Muscle of arm (tissue), 14 donors: Measurements from ENCODE around the gene NEIL3. TPM values are rescaled to one million over a fixed set of nuclear protein-coding genes. Genes with fewer than 3 reads are reported as not detected.

Experiments
- DNase-seq: peaks from one replicate; pipeline ENCODE4 v3.0.0-alpha.2; 2013
- long read RNA-seq, 11 donors: transcript quantifications; one replicate each; lab custom pipeline, GENCODE V29; 2026
- polyA plus RNA-seq, 12 donors: library from polyadenylated mRNA; unstranded; fragments of 120-200 nt; gene quantifications; one replicate each; pipeline ENCODE4 v1.2.1, GENCODE V29; 2013; ENCODE audit not compliant: insufficient read length in 12 of 12

The NEIL3 gene
- 1 to 10 TPM in 10 of 12 donors, not detected in 2; 2.1 to 6.0 (median 3.8) TPM for polyA plus RNA-seq
- long read RNA-seq, donor 1, partial matches to known transcripts = 0 of 1 reads
- long read RNA-seq, donor 1, other reads (novel, unspliced or antisense) = 0 of 1 reads
- long read RNA-seq, donor 2, partial matches to known transcripts = 0 of 1 reads
- long read RNA-seq, donor 2, other reads (novel, unspliced or antisense) = 0 of 1 reads
- long read RNA-seq, donor 3 = 0 reads
- long read RNA-seq, donor 4 = 0 reads
- long read RNA-seq, donor 5, partial matches to known transcripts = 0 of 2 reads
- long read RNA-seq, donor 5, other reads (novel, unspliced or antisense) = 0 of 2 reads
- long read RNA-seq, donor 6 = 0 reads
- long read RNA-seq, donor 7, partial matches to known transcripts = 0 of 1 reads
- long read RNA-seq, donor 7, other reads (novel, unspliced or antisense) = 0 of 1 reads
- long read RNA-seq, donor 8 = 0 reads
- long read RNA-seq, donor 9, partial matches to known transcripts = 0 of 2 reads
- long read RNA-seq, donor 9, other reads (novel, unspliced or antisense) = 0 of 2 reads
- long read RNA-seq, donor 10 = 0 reads
- long read RNA-seq, donor 11, partial matches to known transcripts = 0 of 1 reads
- long read RNA-seq, donor 11, other reads (novel, unspliced or antisense) = 0 of 1 reads

GRCh38 chr4:177309522-177310371, at the start of gene NEIL3:
Gene NEIL3 (plus strand): TSS chr4:177309874. CDS start chr4:177309954, 80 bp downstream.
- DNase-seq = peak; percentile 93

GRCh38 chr4:177263818-177264217, 45.9 kb upstream of the NEIL3 start:
- no peak for DNase-seq

DNA sequence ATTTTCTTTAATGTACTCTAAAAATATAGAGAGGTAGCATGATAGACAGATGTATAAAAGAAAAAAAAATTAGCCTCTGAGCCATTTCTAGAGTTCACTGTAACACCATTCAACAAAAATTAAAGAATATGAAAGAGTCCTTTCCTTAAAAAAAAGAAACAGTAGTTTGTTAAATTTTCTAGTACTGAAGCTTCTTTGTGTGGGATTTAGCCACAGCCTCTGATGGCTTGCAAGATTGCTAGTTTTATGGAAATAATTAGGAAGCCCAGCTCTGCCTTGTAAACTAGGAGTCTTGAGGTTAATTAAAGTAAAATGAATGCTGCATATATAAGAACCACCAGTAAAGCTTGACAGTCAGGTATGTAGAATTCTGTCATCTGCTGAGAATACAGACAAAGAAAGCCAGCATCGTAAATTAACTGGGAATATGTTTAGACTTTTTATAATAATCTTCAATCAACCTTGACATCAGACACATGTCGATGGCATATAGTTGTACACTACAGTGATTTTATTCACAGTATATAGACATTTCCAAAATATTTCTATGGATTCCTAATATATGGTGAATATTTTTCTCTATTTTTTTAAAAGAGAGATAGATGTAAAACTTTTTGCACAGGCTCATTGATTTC, 44.8 kb upstream of the NEIL3 start:
- no peak for DNase-seq

DNA sequence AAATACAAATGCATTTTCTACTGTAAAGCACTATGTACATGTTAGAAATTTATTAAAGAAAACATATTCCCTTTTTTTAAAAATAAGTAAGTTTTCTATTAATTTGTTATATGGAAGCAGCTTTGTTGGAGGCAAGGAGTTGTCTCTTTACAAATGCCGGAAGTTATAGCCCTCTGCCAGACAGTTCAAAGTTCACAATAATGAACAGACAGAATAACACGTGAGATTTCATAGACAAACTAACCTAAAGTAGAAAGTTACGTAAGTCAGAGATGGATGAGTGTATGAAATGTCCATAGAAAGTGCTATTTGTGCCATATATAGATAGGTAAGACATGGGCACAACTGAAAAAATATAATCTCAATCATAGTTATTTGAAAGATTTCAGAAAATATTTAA, 43.9 kb upstream of the NEIL3 start:
- no peak for DNase-seq

DNA sequence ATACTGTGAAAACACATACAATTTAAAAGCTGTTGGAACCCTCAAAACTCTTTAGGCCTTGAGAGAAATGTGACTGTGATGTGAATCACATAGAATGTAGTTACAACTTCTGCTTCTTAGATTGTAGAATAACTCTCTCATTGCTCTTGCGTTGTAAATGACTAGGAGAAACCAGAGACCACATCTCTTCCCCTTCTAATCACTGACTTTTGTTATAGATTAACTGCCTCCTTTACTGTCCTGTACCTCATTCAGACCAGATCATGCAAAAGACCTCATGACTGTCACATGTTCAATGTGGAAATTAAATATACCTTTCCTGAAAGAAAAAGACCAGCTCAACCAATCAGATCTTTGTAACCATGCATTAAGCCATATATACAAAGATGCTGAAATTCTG, 43.2 kb upstream of the NEIL3 start:
- DNase-seq = no peak

DNA sequence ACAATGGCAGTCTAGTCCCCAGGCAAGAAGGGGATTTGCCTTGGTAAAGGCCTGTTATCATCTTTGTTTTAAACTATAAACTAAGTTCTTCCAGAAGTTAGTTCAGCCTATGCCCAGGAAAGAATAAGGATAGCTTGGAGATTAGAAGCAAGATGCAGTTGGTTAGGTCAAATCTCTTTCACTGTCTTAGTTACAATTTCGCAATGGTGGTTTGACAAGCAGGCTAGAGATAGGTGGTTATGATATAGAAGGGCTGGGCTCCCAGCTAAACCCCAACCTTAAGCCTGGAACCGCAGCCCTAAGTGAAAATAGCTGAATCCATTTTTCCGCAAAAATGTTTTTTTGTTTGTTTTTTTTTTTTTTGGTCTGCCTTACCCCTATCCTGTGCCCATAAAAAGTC, 41.8 kb upstream of the NEIL3 start:
- no peak for DNase-seq

DNA sequence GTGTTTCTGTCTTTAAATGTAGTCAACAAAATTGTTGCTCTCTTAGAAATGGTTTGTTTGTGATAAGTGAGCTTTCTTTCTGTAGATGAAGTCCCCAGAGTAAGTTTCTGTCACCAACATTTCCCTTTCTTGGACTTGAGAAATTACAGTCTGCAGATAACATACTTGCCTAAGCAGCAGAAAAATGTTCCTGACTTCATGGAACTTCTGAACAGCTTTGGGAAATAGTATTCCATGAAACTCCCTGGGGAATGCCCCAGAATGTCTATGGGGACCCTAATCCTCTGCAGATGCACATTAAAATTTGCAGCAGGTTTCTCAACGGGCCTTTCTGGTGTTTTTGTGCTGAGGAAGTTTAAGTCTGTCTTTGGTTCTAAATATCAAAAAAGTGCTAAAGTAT, 38.6 kb upstream of the NEIL3 start:
- no peak for DNase-seq

GRCh38 chr4:177271915-177272766, 37.5 kb upstream of the NEIL3 start:
- DNase-seq = no peak

GRCh38 chr4:177275999-177276398, 33.7 kb upstream of the NEIL3 start:
- no peak for DNase-seq

- DNase-seq = no peak
Observed at GRCh38 chr4:177281351-177281909, 28.2 kb upstream of the NEIL3 start.

DNA sequence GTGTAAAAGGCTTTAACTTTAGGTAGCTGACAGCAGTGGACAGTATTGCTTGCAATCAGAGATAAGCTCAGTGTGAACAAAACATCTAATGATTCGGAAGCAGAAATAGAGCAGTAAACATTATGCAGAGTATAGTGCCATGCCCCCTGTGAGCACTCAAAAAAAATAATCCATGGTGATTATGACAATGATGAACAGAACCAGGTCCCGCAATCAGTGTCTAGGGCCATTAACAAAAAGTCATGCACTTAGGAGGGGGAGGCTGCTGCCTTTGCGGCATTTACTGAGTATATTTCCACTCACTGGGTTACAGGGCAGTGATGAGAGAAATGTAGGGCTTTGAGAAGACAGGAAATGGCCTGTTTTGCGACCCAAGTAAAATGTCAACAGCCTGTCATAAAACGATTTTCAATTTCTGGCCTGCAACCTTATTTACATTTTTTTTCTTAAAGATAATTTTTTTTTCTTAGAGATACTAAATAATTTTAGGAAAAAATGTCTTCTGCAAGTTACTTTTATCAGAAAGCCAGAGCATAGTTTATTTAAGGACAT, 27.3 kb upstream of the NEIL3 start:
- DNase-seq = no peak

DNA sequence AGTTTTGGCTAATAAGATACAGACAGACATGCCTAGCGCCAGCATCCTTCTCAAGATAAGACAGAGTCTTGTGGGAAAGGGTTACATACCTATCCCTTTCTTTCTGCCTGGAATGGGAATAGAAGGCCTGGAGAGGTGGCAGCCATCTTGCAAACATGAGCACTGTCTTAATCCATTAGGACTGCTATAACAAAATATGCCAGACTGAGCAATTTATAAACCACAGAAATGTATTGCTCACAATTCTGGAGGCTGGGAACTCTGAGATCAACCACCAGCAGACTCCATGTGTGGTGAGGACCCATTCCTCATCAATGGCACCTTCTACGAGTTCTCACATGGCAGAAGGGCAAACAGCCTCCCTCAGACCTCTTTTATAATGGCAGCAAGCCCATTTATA, 26.5 kb upstream of the NEIL3 start:
- no peak for DNase-seq

- no peak for DNase-seq
Observed at GRCh38 chr4:177285953-177286352, 23.7 kb upstream of the NEIL3 start.

- DNase-seq = no peak
Observed at GRCh38 chr4:177287255-177287654, 22.4 kb upstream of the NEIL3 start.

DNA sequence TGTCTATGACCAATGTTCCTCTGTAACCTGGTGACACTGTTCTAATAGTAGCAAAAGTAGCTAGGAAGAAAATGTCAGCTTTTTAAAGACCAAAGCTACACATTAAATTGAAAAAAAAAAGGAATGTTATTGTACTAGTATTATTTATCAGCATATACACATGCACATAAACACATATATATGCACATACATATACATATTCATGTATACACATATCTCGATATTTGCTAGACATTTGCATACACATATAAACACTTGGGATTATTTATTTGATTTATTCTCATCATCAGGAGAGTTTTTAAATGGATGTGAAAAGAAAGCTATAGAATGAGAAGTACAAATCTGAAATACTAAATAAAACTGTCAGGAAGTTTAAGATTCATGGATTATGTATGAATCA, 21.3 kb upstream of the NEIL3 start:
- no peak for DNase-seq

- no peak for DNase-seq
Observed at GRCh38 chr4:177290780-177291179, 18.9 kb upstream of the NEIL3 start.

DNA sequence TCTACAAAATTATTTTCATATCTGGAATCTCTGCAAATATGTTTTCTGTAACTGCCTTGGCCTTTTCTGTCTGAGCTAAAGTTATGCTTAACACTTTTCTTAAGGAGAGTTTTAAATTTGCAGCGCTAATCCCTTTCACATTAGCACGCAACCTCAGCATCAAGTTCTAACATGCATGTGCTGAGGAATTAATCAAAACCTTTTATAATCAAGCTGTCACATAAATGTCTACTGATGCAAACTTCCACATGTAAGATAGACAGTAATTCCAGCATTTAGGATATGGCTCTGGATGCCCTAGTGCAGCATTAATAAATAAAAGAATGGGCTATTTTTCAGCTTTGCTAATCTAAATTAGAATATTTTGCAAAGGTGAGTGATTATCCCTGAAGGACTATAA, 17.5 kb upstream of the NEIL3 start:
- no peak for DNase-seq

- DNase-seq = no peak
Observed at GRCh38 chr4:177293208-177294033, 16.3 kb upstream of the NEIL3 start.

DNA sequence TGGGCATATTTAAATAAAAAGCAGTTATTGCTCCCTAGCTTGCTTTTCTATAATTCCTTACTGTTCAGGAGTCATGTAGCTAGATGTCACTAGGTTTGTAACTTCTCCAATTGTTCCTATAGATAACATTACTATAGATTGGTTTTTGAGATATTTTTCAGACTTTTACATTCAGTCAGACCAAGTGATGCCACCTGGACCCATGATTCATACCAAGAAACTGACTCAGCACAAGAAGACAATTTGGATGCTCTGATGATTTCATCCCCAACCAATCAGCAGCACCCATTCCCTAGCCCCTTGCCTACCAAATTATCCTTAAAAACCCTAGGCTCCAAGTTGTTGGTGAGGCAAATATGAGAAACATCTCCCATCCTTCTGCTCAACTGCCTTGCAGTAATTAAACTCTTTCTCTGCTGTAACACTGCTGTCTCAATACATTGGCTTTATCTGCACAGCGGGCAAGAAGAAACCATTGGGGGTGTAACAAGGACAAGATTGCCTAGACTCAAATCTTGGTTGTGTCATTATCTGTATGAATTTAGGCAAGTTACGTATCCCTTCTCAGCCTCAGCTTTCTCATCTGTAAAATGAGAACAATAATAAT, 11.8 kb upstream of the NEIL3 start:
- DNase-seq = no peak
